Peyer's patch (tissue), 4 donors: ENCODE results near the gene PODN. TPM values are rescaled to one million over a fixed set of nuclear protein-coding genes. Genes with fewer than 3 reads are reported as not detected.

ENCODE experiments used
- DNase-seq, 3 donors: peaks; one replicate each; pipeline ENCODE4 v3.0.0-alpha.2; 2017 to 2019
- H3K27ac ChIP-seq, 4 donors: fragments of 200-600 bp; sonication (generic); one replicate each; pipeline ENCODE4 v1.5.1; 2016 to 2019
- H3K27me3 ChIP-seq, 2 donors: fragments of 200-600 bp; sonication (generic); one replicate each; pipeline ENCODE4 v1.5.1; 2019
- H3K36me3 ChIP-seq, 3 donors: fragments of 200-600 bp; sonication (generic); one replicate each; pipeline ENCODE4 v1.5.1; 2016 to 2019
- H3K4me1 ChIP-seq, 4 donors: fragments of 200-600 bp; sonication (generic); one replicate each; pipeline ENCODE4 v1.5.1; 2016 to 2019
- H3K4me3 ChIP-seq, 4 donors: fragments of 200-600 bp; sonication (generic); 1 replicate in 3 of 4; 2 replicates in 1 of 4; pipeline ENCODE4 v1.5.1; 2016 to 2019; ENCODE audit warnings: mild to moderate bottlenecking in 1 of 4
- H3K9me3 ChIP-seq, 4 donors: fragments of 200-600 bp; sonication (generic); one replicate each; pipeline ENCODE4 v1.5.1; 2016 to 2019; ENCODE audit warnings: mild to moderate bottlenecking in 1 of 4
- CTCF ChIP-seq, 6 experiments: fragments of 450-650 bp in 4 of 6; fragments of 200-600 bp in 2 of 6; sonication (generic) in 1 of 6; IDR thresholded peaks; one replicate each; pipeline ENCODE4 v1.5.1; 2017 to 2019; ENCODE audit warnings: antibody characterized with exemption in 6 of 6, mild to moderate bottlenecking in 3 of 6, moderate library complexity in 1 of 6
- POLR2A ChIP-seq, 2 donors: fragments of 450-650 bp; IDR thresholded peaks; one replicate each; pipeline ENCODE4 v1.5.1; 2017; ENCODE audit warnings: antibody characterized with exemption in 2 of 2, mild to moderate bottlenecking in 2 of 2, moderate library complexity in 2 of 2
- total RNA-seq, 4 donors: library from RNA; depleted of rRNA; stranded (reverse); fragments of >200 nt; gene quantifications; one replicate each; pipeline ENCODE4 v1.1.0, GENCODE V29; 2016

The PODN gene
- total RNA-seq, 4 donors from 2014 or later, result 7.0 to 32.2 (median 17.0) TPM

- Histone ChIP-seq H3K4me3 (no peak overlapping the region), H3K36me3 (no peaks in the 10 kb centered on the region), H3K27me3 (no peaks in the 10 kb centered on the region), H3K27ac (no peak overlapping the region), H3K4me1 (peaks cover 0 to 31% (median 0%) of the 10 kb centered on the region in 4 donors), H3K9me3 (no peaks in the 10 kb centered on the region)
- TF ChIP-seq POLR2A (IDR thresholded peaks at IDR 0.05) (no peak), CTCF (IDR thresholded peaks at IDR 0.05) (no peak)
- DNase-seq, result peak in 1 of 3 donors; percentile 53
Measured at GRCh38 chr1:53121319-53122172, 59.5 kb downstream of the PODN start.

- H3K4me3 ChIP-seq, result no peak overlapping the region
- H3K27ac ChIP-seq, result no peak overlapping the region
- DNase-seq, result no peak
- no peaks in the 10 kb centered on the region for H3K9me3 ChIP-seq
- H3K27me3 ChIP-seq, result no peaks in the 10 kb centered on the region
- TF ChIP-seq POLR2A (IDR thresholded peaks at IDR 0.05), result no peak
- no peaks in the 10 kb centered on the region for H3K36me3 ChIP-seq
- H3K4me1 ChIP-seq, result peaks cover 0 to 23% (median 0%) of the 10 kb centered on the region in 4 donors
Measured at GRCh38 chr1:53122201-53122885, 60.3 kb downstream of the PODN start.

GRCh38 chr1:53122961-53123413 is 61.0 kb downstream of the PODN start:
- Histone ChIP-seq H3K4me1 (peaks cover 0 to 16% (median 0%) of the 10 kb centered on the region in 4 donors), H3K27ac (peak overlapping the region in 2 of 4 donors; percentile 31 to 67), H3K9me3 (no peaks in the 10 kb centered on the region), H3K36me3 (no peaks in the 10 kb centered on the region), H3K4me3 (no peak overlapping the region), H3K27me3 (no peaks in the 10 kb centered on the region)
- DNase-seq, result no peak
- TF ChIP-seq CTCF (IDR thresholded peaks at IDR 0.05) (no peak), POLR2A (IDR thresholded peaks at IDR 0.05) (no peak)

- Histone ChIP-seq H3K27ac (peak overlapping the region in 3 of 4 donors; percentile 31 to 67 (median 31)), H3K4me1 (peaks cover 0 to 14% (median 0%) of the 10 kb centered on the region in 4 donors), H3K4me3 (no peak overlapping the region), H3K36me3 (no peaks in the 10 kb centered on the region), H3K27me3 (no peaks in the 10 kb centered on the region), H3K9me3 (no peaks in the 10 kb centered on the region)
- no peak for TF ChIP-seq CTCF (IDR thresholded peaks at IDR 0.05)
- no peak for TF ChIP-seq POLR2A (IDR thresholded peaks at IDR 0.05)
- DNase-seq, result no peak
Measured at GRCh38 chr1:53123453-53124140, 61.6 kb downstream of the PODN start.

GRCh38 chr1:53125122-53125521 is 63.1 kb downstream of the PODN start:
- H3K4me1 ChIP-seq, result peaks cover 0 to 14% (median 0%) of the 10 kb centered on the region in 4 donors
- H3K9me3 ChIP-seq, result no peaks in the 10 kb centered on the region
- H3K36me3 ChIP-seq, result no peaks in the 10 kb centered on the region
- H3K27ac ChIP-seq, result no peak overlapping the region
- TF ChIP-seq CTCF (IDR thresholded peaks at IDR 0.05), result no peak
- no peak for TF ChIP-seq POLR2A (IDR thresholded peaks at IDR 0.05)
- no peaks in the 10 kb centered on the region for H3K27me3 ChIP-seq
- DNase-seq, result no peak
- H3K4me3 ChIP-seq, result no peak overlapping the region
